ENCODE data around the gene MYB. TPM values are rescaled to one million over a fixed set of nuclear protein-coding genes. Genes with fewer than 3 reads are reported as not detected.
"Not testable (repeated sequence)": the region's sequence is repeated elsewhere in the genome, so short reads cannot be mapped to it uniquely, and the experiment has no call there.

Gene MYB
- total RNA-seq, 1 experiment from 2014 or later, result 6.4 TPM

- H3K4me1 ChIP-seq, result no peaks in the 10 kb centered on the region
- no peak overlapping the region for H3K4me3 ChIP-seq
- no peak for DNase-seq
- H3K36me3 ChIP-seq, result no peaks in the 10 kb centered on the region
- H3K27ac ChIP-seq, result no peak overlapping the region
- H3K9me3 ChIP-seq (replicated peaks), result no peaks in the 10 kb centered on the region
- no peaks in the 10 kb centered on the region for H3K27me3 ChIP-seq
These were observed 49.8 kb downstream of the MYB start for GRCh38 chr6:135230711-135231468.

GRCh38 chr6:135231469-135231844, 50.3 kb downstream of the MYB start:
- H3K27ac ChIP-seq, result no peak overlapping the region
- no peaks in the 10 kb centered on the region for H3K4me1 ChIP-seq
- DNase-seq, result no peak
- no peaks in the 10 kb centered on the region for H3K36me3 ChIP-seq
- H3K4me3 ChIP-seq, result no peak overlapping the region
- no peaks in the 10 kb centered on the region for H3K9me3 ChIP-seq (replicated peaks)
- H3K27me3 ChIP-seq, result no peaks in the 10 kb centered on the region

GRCh38 chr6:135233686-135234491, 52.8 kb downstream of the MYB start:
- H3K27me3 ChIP-seq, result no peaks in the 10 kb centered on the region
- no peaks in the 10 kb centered on the region for H3K9me3 ChIP-seq (replicated peaks)
- no peak overlapping the region for H3K27ac ChIP-seq
- H3K4me3 ChIP-seq, result no peak overlapping the region
- H3K4me1 ChIP-seq, result no peaks in the 10 kb centered on the region
- H3K36me3 ChIP-seq, result no peaks in the 10 kb centered on the region
- DNase-seq, result peak in 1 of 2 experiments; percentile 9

GRCh38 chr6:135234492-135234780, 53.3 kb downstream of the MYB start:
- no peaks in the 10 kb centered on the region for H3K27me3 ChIP-seq
- H3K9me3 ChIP-seq (replicated peaks), result no peaks in the 10 kb centered on the region
- H3K4me3 ChIP-seq, result no peak overlapping the region
- H3K27ac ChIP-seq, result no peak overlapping the region
- no peaks in the 10 kb centered on the region for H3K36me3 ChIP-seq
- no peaks in the 10 kb centered on the region for H3K4me1 ChIP-seq
- DNase-seq, result no peak

GRCh38 chr6:135235716-135236115, 54.6 kb downstream of the MYB start:
- H3K27me3 ChIP-seq, result no peaks in the 10 kb centered on the region
- no peak overlapping the region for H3K4me3 ChIP-seq
- H3K27ac ChIP-seq, result no peak overlapping the region
- no peaks in the 10 kb centered on the region for H3K9me3 ChIP-seq (replicated peaks)
- no peak for DNase-seq
- no peaks in the 10 kb centered on the region for H3K36me3 ChIP-seq
- H3K4me1 ChIP-seq, result no peaks in the 10 kb centered on the region

- DNase-seq, result no peak
- Histone ChIP-seq H3K9me3 (replicated peaks) (no peaks in the 10 kb centered on the region), H3K27me3 (no peaks in the 10 kb centered on the region), H3K4me3 (no peak overlapping the region), H3K36me3 (no peaks in the 10 kb centered on the region), H3K27ac (no peak overlapping the region), H3K4me1 (no peaks in the 10 kb centered on the region)
These were observed 55.2 kb downstream of the MYB start for GRCh38 chr6:135236319-135236718.

GRCh38 chr6:135236732-135237131, 55.6 kb downstream of the MYB start:
- no peak overlapping the region for H3K27ac ChIP-seq
- H3K36me3 ChIP-seq, result no peaks in the 10 kb centered on the region
- no peaks in the 10 kb centered on the region for H3K27me3 ChIP-seq
- no peaks in the 10 kb centered on the region for H3K4me1 ChIP-seq
- no peak overlapping the region for H3K4me3 ChIP-seq
- DNase-seq, result no peak
- no peaks in the 10 kb centered on the region for H3K9me3 ChIP-seq (replicated peaks)

GRCh38 chr6:135240711-135241110, 59.6 kb downstream of the MYB start:
- DNase-seq, result no peak
- Histone ChIP-seq H3K4me1 (no peaks in the 10 kb centered on the region), H3K27ac (no peak overlapping the region), H3K4me3 (no peak overlapping the region), H3K9me3 (replicated peaks) (no peaks in the 10 kb centered on the region), H3K36me3 (no peaks in the 10 kb centered on the region), H3K27me3 (no peaks in the 10 kb centered on the region)

- Histone ChIP-seq H3K27me3 (no peaks in the 10 kb centered on the region), H3K27ac (no peak overlapping the region)
These were observed 63.0 kb downstream of the MYB start for GRCh38 chr6:135243871-135244796.

GRCh38 chr6:135244805-135245204, 63.7 kb downstream of the MYB start:
- Histone ChIP-seq H3K4me1 (no peaks in the 10 kb centered on the region), H3K27ac (no peak overlapping the region), H3K36me3 (no peaks in the 10 kb centered on the region), H3K27me3 (no peaks in the 10 kb centered on the region), H3K9me3 (replicated peaks) (no peaks in the 10 kb centered on the region), H3K4me3 (no peak overlapping the region)
- DNase-seq, result no peak

More at GRCh38 chr6:135243871-135244796, 63.0 kb downstream of the MYB start:
- H3K36me3 ChIP-seq, result no peaks in the 10 kb centered on the region
- no peak for DNase-seq
- H3K4me3 ChIP-seq, result no peak overlapping the region
- no peaks in the 10 kb centered on the region for H3K9me3 ChIP-seq (replicated peaks)
- no peaks in the 10 kb centered on the region for H3K4me1 ChIP-seq

- not testable (repeated sequence) for H3K27ac ChIP-seq; H3K4me3 ChIP-seq; H3K36me3 ChIP-seq; H3K4me1 ChIP-seq; H3K9me3 ChIP-seq (replicated peaks); H3K27me3 ChIP-seq; DNase-seq
These were observed 65.4 kb downstream of the MYB start for GRCh38 chr6:135246412-135247012.

GRCh38 chr6:135250234-135250633, 69.1 kb downstream of the MYB start:
- Histone ChIP-seq H3K27ac (no peak overlapping the region), H3K9me3 (replicated peaks) (no peaks in the 10 kb centered on the region), H3K36me3 (no peaks in the 10 kb centered on the region), H3K4me1 (no peaks in the 10 kb centered on the region), H3K4me3 (no peak overlapping the region), H3K27me3 (no peaks in the 10 kb centered on the region)
- DNase-seq, result no peak

GRCh38 chr6:135250751-135251497, 69.8 kb downstream of the MYB start:
- H3K27me3 ChIP-seq, result no peaks in the 10 kb centered on the region
- no peak overlapping the region for H3K27ac ChIP-seq
- no peak overlapping the region for H3K4me3 ChIP-seq
- H3K4me1 ChIP-seq, result no peaks in the 10 kb centered on the region
- no peaks in the 10 kb centered on the region for H3K36me3 ChIP-seq
- no peak for DNase-seq
- H3K9me3 ChIP-seq (replicated peaks), result no peaks in the 10 kb centered on the region
